ENCODE data around the gene NTSR2.

DNA sequence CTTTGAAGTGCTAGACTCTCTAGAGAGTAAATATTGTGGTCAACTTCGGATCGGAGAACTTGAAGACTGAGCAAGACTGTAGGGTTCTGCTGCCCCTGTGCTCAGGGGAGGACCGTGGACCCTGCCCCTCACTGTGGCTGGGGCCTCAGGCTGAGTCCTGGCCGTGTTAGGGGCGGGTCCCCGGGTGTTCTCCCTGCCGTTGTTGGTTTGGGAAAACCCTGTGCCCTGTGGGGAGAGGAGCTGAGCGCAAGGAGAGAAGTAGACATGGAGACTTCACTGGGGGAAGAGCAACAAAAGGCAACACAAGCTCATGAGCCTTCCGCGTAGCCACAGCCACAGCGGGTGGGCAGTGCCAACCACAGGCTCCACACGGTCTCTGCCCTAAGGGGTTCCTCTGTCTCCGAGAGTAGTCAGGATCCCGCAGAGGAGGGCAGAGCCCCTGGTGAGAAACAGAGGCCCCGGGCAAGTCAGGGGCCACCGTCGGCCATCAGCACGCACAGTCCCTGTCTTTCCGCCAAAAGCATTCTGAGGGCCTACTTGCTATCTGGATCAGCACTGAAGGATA, 53.1 kb downstream of the NTSR2 start:
- TF ChIP-seq, protein P1, sequence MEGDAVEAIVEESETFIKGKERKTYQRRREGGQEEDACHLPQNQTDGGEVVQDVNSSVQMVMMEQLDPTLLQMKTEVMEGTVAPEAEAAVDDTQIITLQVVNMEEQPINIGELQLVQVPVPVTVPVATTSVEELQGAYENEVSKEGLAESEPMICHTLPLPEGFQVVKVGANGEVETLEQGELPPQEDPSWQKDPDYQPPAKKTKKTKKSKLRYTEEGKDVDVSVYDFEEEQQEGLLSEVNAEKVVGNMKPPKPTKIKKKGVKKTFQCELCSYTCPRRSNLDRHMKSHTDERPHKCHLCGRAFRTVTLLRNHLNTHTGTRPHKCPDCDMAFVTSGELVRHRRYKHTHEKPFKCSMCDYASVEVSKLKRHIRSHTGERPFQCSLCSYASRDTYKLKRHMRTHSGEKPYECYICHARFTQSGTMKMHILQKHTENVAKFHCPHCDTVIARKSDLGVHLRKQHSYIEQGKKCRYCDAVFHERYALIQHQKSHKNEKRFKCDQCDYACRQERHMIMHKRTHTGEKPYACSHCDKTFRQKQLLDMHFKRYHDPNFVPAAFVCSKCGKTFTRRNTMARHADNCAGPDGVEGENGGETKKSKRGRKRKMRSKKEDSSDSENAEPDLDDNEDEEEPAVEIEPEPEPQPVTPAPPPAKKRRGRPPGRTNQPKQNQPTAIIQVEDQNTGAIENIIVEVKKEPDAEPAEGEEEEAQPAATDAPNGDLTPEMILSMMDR (conservative IDR thresholded peaks at IDR 0.05), result no peak
- TF ChIP-seq ZFX (IDR thresholded peaks at IDR 0.05), result no peak

Data from C4-2B (cell line).